ENCODE data around the gene MYLIP.

Gene MYLIP

DNA sequence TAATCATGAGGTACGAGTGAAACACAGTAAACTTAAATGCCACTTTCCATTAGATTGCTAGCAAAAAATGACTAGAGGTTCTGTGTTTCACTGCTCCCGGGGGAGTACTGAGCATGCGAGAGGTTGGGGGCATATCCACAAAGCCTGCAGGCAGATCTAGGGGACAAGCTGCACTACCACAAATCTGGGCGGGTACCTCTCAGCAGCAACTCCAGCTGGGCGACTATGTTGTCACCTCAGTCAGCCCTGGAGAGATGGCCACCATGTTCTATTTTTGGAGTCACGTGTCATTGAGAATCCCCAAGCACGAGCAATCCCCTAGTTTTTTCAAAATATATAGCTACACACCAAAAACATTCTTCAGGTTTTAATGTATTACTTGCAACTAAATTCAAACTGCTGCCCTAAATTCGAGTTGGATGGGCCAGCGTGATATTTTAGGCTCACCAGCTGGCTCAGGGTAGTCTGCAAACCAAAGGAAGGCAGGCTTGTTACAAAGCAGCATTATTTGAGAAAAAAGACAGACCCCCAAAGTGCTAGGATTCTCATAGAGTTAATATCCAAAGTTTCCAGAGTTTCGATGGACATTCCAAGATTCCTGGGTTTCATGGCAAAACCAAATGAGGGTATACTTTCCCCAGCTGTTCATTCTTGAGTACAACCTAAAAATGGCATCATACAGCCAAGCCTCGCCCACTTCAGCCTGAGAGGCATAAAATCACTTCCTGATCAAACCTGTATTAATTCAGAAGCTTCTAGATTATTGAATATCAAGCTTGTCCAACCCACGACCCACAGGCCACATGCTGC lies 24.1 kb upstream of the MYLIP start:
- Histone ChIP-seq H3F3A (ENCODE audit: low read depth) (no peaks in the 10 kb centered on the region), H3K9ac (ENCODE audit: low read depth, low read length, poor library complexity, severe bottlenecking) (no peak overlapping the region), H3K36me3 (ENCODE audit: insufficient read depth, low read length) (no peaks in the 10 kb centered on the region), H3K79me2 (ENCODE audit: insufficient read depth, low read length) (no peaks in the 10 kb centered on the region), H4K20me1 (ENCODE audit: insufficient read depth, low read length, poor library complexity, severe bottlenecking) (no peaks in the 10 kb centered on the region), H3K4me1 (ENCODE audit: insufficient read depth, low read length, poor library complexity, severe bottlenecking) (peaks cover 2% of the 10 kb centered on the region), H3K27me3 (ENCODE audit: insufficient read depth, low read length, poor library complexity, severe bottlenecking) (no peaks in the 10 kb centered on the region), H3K9me3 (ENCODE audit: insufficient read depth, low read depth, low read length) (peaks cover 5% of the 10 kb centered on the region; the same call in 1 of the 2 replicates), H3K9me2 (replicated peaks; ENCODE audit: low read depth, low read length) (no peaks in the 10 kb centered on the region), H3K4me3 (ENCODE audit: low read length, poor library complexity, severe bottlenecking) (no peak overlapping the region), H2AFZ (ENCODE audit: low read length) (no peak overlapping the region), H3K4me2 (ENCODE audit: low read depth, low read length, poor library complexity, severe bottlenecking) (no peak overlapping the region)
- no peak for TF ChIP-seq EZH2phosphoT487 (IDR thresholded peaks at IDR 0.05; ENCODE audit: borderline replicate concordance)
- TF ChIP-seq, protein P1, sequence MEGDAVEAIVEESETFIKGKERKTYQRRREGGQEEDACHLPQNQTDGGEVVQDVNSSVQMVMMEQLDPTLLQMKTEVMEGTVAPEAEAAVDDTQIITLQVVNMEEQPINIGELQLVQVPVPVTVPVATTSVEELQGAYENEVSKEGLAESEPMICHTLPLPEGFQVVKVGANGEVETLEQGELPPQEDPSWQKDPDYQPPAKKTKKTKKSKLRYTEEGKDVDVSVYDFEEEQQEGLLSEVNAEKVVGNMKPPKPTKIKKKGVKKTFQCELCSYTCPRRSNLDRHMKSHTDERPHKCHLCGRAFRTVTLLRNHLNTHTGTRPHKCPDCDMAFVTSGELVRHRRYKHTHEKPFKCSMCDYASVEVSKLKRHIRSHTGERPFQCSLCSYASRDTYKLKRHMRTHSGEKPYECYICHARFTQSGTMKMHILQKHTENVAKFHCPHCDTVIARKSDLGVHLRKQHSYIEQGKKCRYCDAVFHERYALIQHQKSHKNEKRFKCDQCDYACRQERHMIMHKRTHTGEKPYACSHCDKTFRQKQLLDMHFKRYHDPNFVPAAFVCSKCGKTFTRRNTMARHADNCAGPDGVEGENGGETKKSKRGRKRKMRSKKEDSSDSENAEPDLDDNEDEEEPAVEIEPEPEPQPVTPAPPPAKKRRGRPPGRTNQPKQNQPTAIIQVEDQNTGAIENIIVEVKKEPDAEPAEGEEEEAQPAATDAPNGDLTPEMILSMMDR (conservative IDR thresholded peaks at IDR 0.05; ENCODE audit: low read length) = no peak

DNA sequence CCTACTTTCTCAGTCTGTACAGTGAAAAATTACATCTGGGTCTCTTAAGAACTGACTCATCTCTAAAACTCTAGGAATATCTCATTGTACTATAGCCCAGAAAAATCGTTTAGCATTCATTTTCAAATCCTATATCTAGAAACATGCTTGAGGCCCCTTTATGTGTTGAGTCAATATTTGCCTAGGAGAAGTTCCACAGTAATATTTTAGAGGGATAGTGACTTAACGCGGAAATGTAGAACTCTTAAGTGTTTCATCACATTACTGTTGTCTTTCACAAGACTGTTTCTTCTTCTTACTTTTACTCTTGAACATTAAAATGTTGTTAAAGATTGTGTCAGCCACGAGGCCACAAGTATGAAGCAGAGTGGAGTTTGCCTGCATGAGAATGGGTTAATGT lies 23.0 kb upstream of the MYLIP start:
- Histone ChIP-seq H3F3A (ENCODE audit: low read depth) (no peaks in the 10 kb centered on the region), H3K9ac (ENCODE audit: low read depth, low read length, poor library complexity, severe bottlenecking) (no peak overlapping the region), H3K9me2 (replicated peaks; ENCODE audit: low read depth, low read length) (no peaks in the 10 kb centered on the region), H4K20me1 (ENCODE audit: insufficient read depth, low read length, poor library complexity, severe bottlenecking) (no peaks in the 10 kb centered on the region), H3K36me3 (ENCODE audit: insufficient read depth, low read length) (no peaks in the 10 kb centered on the region), H3K4me3 (ENCODE audit: low read length, poor library complexity, severe bottlenecking) (no peak overlapping the region), H3K79me2 (ENCODE audit: insufficient read depth, low read length) (no peaks in the 10 kb centered on the region), H3K9me3 (ENCODE audit: insufficient read depth, low read depth, low read length) (no peaks in the 10 kb centered on the region), H3K4me2 (ENCODE audit: low read depth, low read length, poor library complexity, severe bottlenecking) (no peak overlapping the region), H3K27me3 (ENCODE audit: insufficient read depth, low read length, poor library complexity, severe bottlenecking) (no peaks in the 10 kb centered on the region), H2AFZ (ENCODE audit: low read length) (no peak overlapping the region), H3K4me1 (ENCODE audit: insufficient read depth, low read length, poor library complexity, severe bottlenecking) (peaks cover 5% of the 10 kb centered on the region)
- TF ChIP-seq, protein P1 (conservative IDR thresholded peaks at IDR 0.05; ENCODE audit: low read length) = no peak
- TF ChIP-seq EZH2phosphoT487 (IDR thresholded peaks at IDR 0.05; ENCODE audit: borderline replicate concordance) = no peak

DNA sequence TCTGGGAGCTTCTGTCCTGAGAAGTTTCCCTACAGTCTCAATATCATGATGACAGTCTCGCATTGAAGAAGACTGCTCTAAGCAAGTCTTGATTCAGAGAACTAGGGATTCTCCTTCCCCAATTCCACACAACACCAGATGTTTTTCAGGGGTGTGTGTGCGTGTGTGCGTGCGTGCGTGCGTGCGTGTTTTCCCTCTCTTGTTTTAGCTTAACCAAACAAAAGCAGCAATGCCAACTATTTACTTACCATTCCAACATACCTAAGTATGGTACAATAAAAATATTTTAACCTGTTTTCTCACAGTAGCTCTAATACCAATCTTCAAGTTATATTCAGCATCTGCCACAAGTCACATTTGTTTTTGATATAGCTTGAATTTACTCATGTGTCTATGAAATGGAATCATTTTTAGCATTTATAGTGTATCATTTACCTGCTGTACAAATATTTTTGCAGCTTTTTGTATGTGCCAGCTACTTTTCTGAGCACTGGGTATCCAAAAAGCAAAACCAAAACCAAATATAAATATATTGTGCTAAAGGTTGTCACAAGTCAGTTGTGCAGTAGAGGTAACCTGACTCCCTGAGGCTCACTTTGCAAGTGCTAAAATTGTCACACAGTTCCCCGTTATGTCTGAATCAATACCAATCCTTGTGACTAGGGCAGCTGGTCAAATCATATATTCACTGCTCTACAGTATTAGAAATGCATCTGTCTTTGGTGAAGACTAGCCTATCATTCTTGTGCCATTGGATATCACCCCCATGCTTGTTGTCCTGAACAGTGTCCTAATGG lies 21.7 kb upstream of the MYLIP start:
- no peak overlapping the region for H3K4me2 ChIP-seq (ENCODE audit: low read depth, low read length, poor library complexity, severe bottlenecking)
- peaks cover 5% of the 10 kb centered on the region for H3K4me1 ChIP-seq (ENCODE audit: insufficient read depth, low read length, poor library complexity, severe bottlenecking)
- no peaks in the 10 kb centered on the region for H3K9me3 ChIP-seq (ENCODE audit: insufficient read depth, low read depth, low read length)
- TF ChIP-seq, protein P1 (conservative IDR thresholded peaks at IDR 0.05; ENCODE audit: low read length) = no peak
- TF ChIP-seq EZH2phosphoT487 (IDR thresholded peaks at IDR 0.05; ENCODE audit: borderline replicate concordance) = no peak
- H3K4me3 ChIP-seq (ENCODE audit: low read length, poor library complexity, severe bottlenecking) = no peak overlapping the region
- no peaks in the 10 kb centered on the region for H3K9me2 ChIP-seq (replicated peaks; ENCODE audit: low read depth, low read length)
- H3F3A ChIP-seq (ENCODE audit: low read depth) = no peaks in the 10 kb centered on the region
- H3K9ac ChIP-seq (ENCODE audit: low read depth, low read length, poor library complexity, severe bottlenecking) = no peak overlapping the region
- no peaks in the 10 kb centered on the region for H3K36me3 ChIP-seq (ENCODE audit: insufficient read depth, low read length)
- no peaks in the 10 kb centered on the region for H3K27me3 ChIP-seq (ENCODE audit: insufficient read depth, low read length, poor library complexity, severe bottlenecking)
- no peaks in the 10 kb centered on the region for H3K79me2 ChIP-seq (ENCODE audit: insufficient read depth, low read length)
- no peak overlapping the region for H2AFZ ChIP-seq (ENCODE audit: low read length)
- no peaks in the 10 kb centered on the region for H4K20me1 ChIP-seq (ENCODE audit: insufficient read depth, low read length, poor library complexity, severe bottlenecking)

Data from Loucy (cell line).